ENCODE data around the gene KCNK10. TPM values are rescaled to one million over a fixed set of nuclear protein-coding genes. Genes with fewer than 3 reads are reported as not detected.

KCNK10 gene
- total RNA-seq, 1 experiment from 2014 or later, result not detected

DNA sequence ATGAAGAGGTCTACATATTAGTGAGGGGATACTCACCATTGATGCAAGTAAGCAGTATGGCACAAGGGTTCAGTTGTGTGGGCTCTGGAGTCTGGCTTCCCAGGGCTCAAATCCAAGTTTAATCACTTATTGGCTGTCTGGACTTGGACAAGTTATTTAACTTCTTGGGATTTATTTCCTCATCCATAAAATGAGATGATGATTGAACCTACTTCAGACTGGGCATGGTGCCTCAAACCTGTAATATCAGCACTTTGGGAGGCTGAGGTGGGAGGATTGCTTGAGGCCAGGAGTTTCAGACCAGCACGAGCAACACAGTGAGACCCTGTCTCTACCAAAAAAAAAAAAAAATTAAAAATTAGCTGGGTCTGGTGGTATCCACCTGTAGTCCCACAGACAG lies 67.9 kb downstream of the KCNK10 start:
- H3K9me3 ChIP-seq (ENCODE audit: low read depth, low read length, poor library complexity, severe bottlenecking), result no peaks in the 10 kb centered on the region
- BruUV-seq (replicated peaks), result no TSS peak
- CTCF ChIA-PET, result no interaction called here
- no peaks in the 10 kb centered on the region for H3K4me1 ChIP-seq (ENCODE audit: insufficient read depth, low read length, poor library complexity, severe bottlenecking)
- POLR2A ChIA-PET (ENCODE audit: low non-redundant PET), result no interaction called here
- H3K4me3 ChIP-seq (ENCODE audit: low read depth, low read length, poor library complexity, severe bottlenecking), result no peak overlapping the region
- intact Hi-C loops (cut with micrococcal nuclease; ENCODE audit: unreplicated experiment), result no loop called here
- no peak for DNase-seq (ENCODE audit: low spot score)
- no peak for TF ChIP-seq EZH2 (IDR thresholded peaks at IDR 0.05; ENCODE audit: borderline replicate concordance, low read depth, low read length, poor library complexity, severe bottlenecking)
- TF ChIP-seq, protein P1, sequence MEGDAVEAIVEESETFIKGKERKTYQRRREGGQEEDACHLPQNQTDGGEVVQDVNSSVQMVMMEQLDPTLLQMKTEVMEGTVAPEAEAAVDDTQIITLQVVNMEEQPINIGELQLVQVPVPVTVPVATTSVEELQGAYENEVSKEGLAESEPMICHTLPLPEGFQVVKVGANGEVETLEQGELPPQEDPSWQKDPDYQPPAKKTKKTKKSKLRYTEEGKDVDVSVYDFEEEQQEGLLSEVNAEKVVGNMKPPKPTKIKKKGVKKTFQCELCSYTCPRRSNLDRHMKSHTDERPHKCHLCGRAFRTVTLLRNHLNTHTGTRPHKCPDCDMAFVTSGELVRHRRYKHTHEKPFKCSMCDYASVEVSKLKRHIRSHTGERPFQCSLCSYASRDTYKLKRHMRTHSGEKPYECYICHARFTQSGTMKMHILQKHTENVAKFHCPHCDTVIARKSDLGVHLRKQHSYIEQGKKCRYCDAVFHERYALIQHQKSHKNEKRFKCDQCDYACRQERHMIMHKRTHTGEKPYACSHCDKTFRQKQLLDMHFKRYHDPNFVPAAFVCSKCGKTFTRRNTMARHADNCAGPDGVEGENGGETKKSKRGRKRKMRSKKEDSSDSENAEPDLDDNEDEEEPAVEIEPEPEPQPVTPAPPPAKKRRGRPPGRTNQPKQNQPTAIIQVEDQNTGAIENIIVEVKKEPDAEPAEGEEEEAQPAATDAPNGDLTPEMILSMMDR (conservative IDR thresholded peaks at IDR 0.05; ENCODE audit: low read depth, low read length), result no peak
- no peaks in the 10 kb centered on the region for H3K36me3 ChIP-seq (ENCODE audit: insufficient read depth, low read length, poor library complexity, severe bottlenecking)
- H3K27me3 ChIP-seq (replicated peaks; ENCODE audit: insufficient read depth, low read depth, low read length, poor library complexity), result peaks cover 14% of the 10 kb centered on the region
- no peak overlapping the region for H3K27ac ChIP-seq (ENCODE audit: low read depth, low read length, poor library complexity, severe bottlenecking)

DNA sequence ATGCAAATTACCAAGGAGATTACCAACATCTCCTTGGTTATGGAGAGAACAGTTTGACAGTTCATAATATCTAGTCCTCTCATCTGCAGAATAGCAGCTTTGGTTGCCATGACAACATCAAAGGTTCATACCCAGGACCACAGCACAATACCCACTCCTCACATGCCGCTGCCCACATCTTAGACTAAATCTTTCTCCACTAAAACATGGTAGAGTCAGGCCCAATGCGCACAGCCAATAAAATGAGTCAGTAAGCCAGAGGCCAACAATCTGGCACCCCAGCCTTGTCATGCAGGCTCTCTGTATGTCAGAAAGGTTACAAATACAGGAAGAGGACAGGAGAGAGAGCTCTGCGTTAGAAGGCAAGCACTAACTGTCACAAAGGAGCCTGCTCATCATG lies 70.6 kb downstream of the KCNK10 start:
- no TSS peak for BruUV-seq (replicated peaks)
- Histone ChIP-seq H3K36me3 (ENCODE audit: insufficient read depth, low read length, poor library complexity, severe bottlenecking) (no peaks in the 10 kb centered on the region), H3K9me3 (ENCODE audit: low read depth, low read length, poor library complexity, severe bottlenecking) (no peaks in the 10 kb centered on the region), H3K4me3 (ENCODE audit: low read depth, low read length, poor library complexity, severe bottlenecking) (no peak overlapping the region), H3K27me3 (replicated peaks; ENCODE audit: insufficient read depth, low read depth, low read length, poor library complexity) (peaks cover 11% of the 10 kb centered on the region), H3K4me1 (ENCODE audit: insufficient read depth, low read length, poor library complexity, severe bottlenecking) (no peaks in the 10 kb centered on the region), H3K27ac (ENCODE audit: low read depth, low read length, poor library complexity, severe bottlenecking) (no peak overlapping the region)
- ChIA-PET CTCF (no interaction called here), POLR2A (ENCODE audit: low non-redundant PET) (no interaction called here)
- TF ChIP-seq EZH2 (IDR thresholded peaks at IDR 0.05; ENCODE audit: borderline replicate concordance, low read depth, low read length, poor library complexity, severe bottlenecking), result no peak
- TF ChIP-seq, protein P1 (conservative IDR thresholded peaks at IDR 0.05; ENCODE audit: low read depth, low read length), result no peak
- DNase-seq (ENCODE audit: low spot score), result no peak
- intact Hi-C loops (cut with micrococcal nuclease; ENCODE audit: unreplicated experiment), result no loop called here

DNA sequence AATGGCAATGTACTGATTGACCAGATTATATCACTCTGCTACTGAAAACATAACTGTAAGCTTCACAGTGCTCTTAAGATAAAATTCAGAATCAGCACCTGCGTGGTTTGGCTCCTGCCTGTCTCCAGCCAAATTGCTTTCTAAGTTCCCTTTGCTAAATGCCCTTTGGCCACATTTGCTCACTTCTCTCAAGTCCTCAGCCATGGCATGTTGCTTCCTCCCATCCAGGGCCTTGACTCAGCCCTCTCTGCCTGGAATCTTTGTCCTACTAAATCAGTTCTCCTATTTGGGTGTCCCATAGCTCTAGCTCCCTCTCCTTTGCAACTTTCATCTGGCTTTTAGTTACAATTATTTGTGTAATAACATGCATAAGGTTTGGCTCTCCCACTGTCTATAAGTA lies 71.4 kb downstream of the KCNK10 start:
- intact Hi-C loops (cut with micrococcal nuclease; ENCODE audit: unreplicated experiment), result no loop called here
- peaks cover 14% of the 10 kb centered on the region for H3K27me3 ChIP-seq (replicated peaks; ENCODE audit: insufficient read depth, low read depth, low read length, poor library complexity)
- no peak overlapping the region for H3K27ac ChIP-seq (ENCODE audit: low read depth, low read length, poor library complexity, severe bottlenecking)
- no peaks in the 10 kb centered on the region for H3K36me3 ChIP-seq (ENCODE audit: insufficient read depth, low read length, poor library complexity, severe bottlenecking)
- no peak for DNase-seq (ENCODE audit: low spot score)
- TF ChIP-seq, protein P1 (conservative IDR thresholded peaks at IDR 0.05; ENCODE audit: low read depth, low read length), result no peak
- TF ChIP-seq EZH2 (IDR thresholded peaks at IDR 0.05; ENCODE audit: borderline replicate concordance, low read depth, low read length, poor library complexity, severe bottlenecking), result no peak
- ChIA-PET POLR2A (ENCODE audit: low non-redundant PET) (no interaction called here), CTCF (no interaction called here)
- BruUV-seq (replicated peaks), result no TSS peak
- no peaks in the 10 kb centered on the region for H3K4me1 ChIP-seq (ENCODE audit: insufficient read depth, low read length, poor library complexity, severe bottlenecking)
- no peak overlapping the region for H3K4me3 ChIP-seq (ENCODE audit: low read depth, low read length, poor library complexity, severe bottlenecking)
- H3K9me3 ChIP-seq (ENCODE audit: low read depth, low read length, poor library complexity, severe bottlenecking), result no peaks in the 10 kb centered on the region
